H9 (cell line): Measurements from ENCODE around the gene SUPT5H. TPM values are rescaled to one million over a fixed set of nuclear protein-coding genes. Genes with fewer than 3 reads are reported as not detected.

Experiments
- DNase-seq: peaks from one replicate; pipeline ENCODE4 v3.0.0-alpha.2; 2017
- H2AFZ ChIP-seq: one replicate; pipeline ENCODE4 v1.6.1; 2013; ENCODE audit warnings: mild to moderate bottlenecking, low read length, control low read depth, moderate library complexity
- H2AK5ac ChIP-seq: 2 replicates; pipeline ENCODE4 v1.6.1; 2013; ENCODE audit warnings: low read length, control low read depth, mixed read lengths; ENCODE audit not compliant: insufficient read length
- H2BK120ac ChIP-seq: one replicate; pipeline ENCODE4 v1.6.1; 2013; ENCODE audit warnings: low read depth, mild to moderate bottlenecking, low read length, control low read depth, inconsistent platforms; ENCODE audit not compliant: poor library complexity, severe bottlenecking
- H2BK12ac ChIP-seq: 2 replicates; pipeline ENCODE4 v1.6.1; 2013; ENCODE audit warnings: low read length, control low read depth, mixed read lengths, low read depth; ENCODE audit not compliant: insufficient read length
- H2BK15ac ChIP-seq: 2 replicates; pipeline ENCODE4 v1.6.1; 2013; ENCODE audit warnings: low read depth, low read length, control low read depth
- H2BK20ac ChIP-seq: one replicate; pipeline ENCODE4 v1.6.1; 2013; ENCODE audit warnings: low read depth, mild to moderate bottlenecking, low read length, control low read depth, inconsistent platforms; ENCODE audit not compliant: poor library complexity, severe bottlenecking
- H2BK5ac ChIP-seq: 2 replicates; pipeline ENCODE4 v1.6.1; 2013; ENCODE audit warnings: low read length, control low read depth, mixed read lengths; ENCODE audit not compliant: insufficient read length
- H3K14ac ChIP-seq: 2 replicates; pipeline ENCODE4 v1.6.1; 2013; ENCODE audit warnings: low read length, control low read depth; ENCODE audit not compliant: insufficient read depth
- H3K18ac ChIP-seq: 2 replicates; pipeline ENCODE4 v1.6.1; 2013; ENCODE audit warnings: low read depth, mild to moderate bottlenecking, mixed read lengths, low read length, control low read depth; ENCODE audit not compliant: insufficient read length
- H3K23ac ChIP-seq: 2 replicates; pipeline ENCODE4 v1.6.1; 2013; ENCODE audit warnings: low read length, control low read depth, mixed read lengths, low read depth; ENCODE audit not compliant: insufficient read length
- H3K23me2 ChIP-seq: 2 replicates; pipeline ENCODE4 v1.6.1; 2013; ENCODE audit warnings: low read depth, mild to moderate bottlenecking, mixed read lengths, low read length, control low read depth; ENCODE audit not compliant: insufficient read length, poor library complexity, severe bottlenecking
- H3K27ac ChIP-seq: 2 replicates; pipeline ENCODE4 v1.5.1; 2013; ENCODE audit warnings: low read length, control low read depth, mixed read lengths, low read depth; ENCODE audit not compliant: insufficient read length
- H3K27me3 ChIP-seq: 2 replicates; pipeline ENCODE4 v1.6.1; 2013; ENCODE audit warnings: low read length, control low read depth, inconsistent platforms; ENCODE audit not compliant: insufficient read depth
- H3K4ac ChIP-seq: 2 replicates; pipeline ENCODE4 v1.6.1; 2013; ENCODE audit warnings: low read depth, mild to moderate bottlenecking, control low read depth, inconsistent platforms, low read length, moderate library complexity
- H3K4me1 ChIP-seq: 2 replicates; pipeline ENCODE4 v1.6.1; 2013; ENCODE audit warnings: low read length, control low read depth, inconsistent platforms; ENCODE audit not compliant: insufficient read depth
- H3K4me2 ChIP-seq: 2 replicates; pipeline ENCODE4 v1.6.1; 2013; ENCODE audit warnings: low read length, control low read depth, mixed read lengths; ENCODE audit not compliant: insufficient read length, insufficient read depth
- H3K56ac ChIP-seq: 2 replicates; pipeline ENCODE4 v1.6.1; 2013; ENCODE audit warnings: low read depth, mild to moderate bottlenecking, mixed read lengths, low read length, control low read depth; ENCODE audit not compliant: insufficient read length
- H3K79me1 ChIP-seq: 2 replicates; pipeline ENCODE4 v1.6.1; 2013; ENCODE audit warnings: low read depth, mild to moderate bottlenecking, moderate library complexity, low read length, control low read depth, inconsistent platforms; ENCODE audit not compliant: insufficient read depth, poor library complexity, severe bottlenecking
- H3K79me2 ChIP-seq: 2 replicates; pipeline ENCODE4 v1.6.1; 2013; ENCODE audit warnings: low read length, control low read depth, inconsistent platforms; ENCODE audit not compliant: insufficient read depth
- H3K9ac ChIP-seq: 2 replicates; pipeline ENCODE4 v1.6.1; 2013; ENCODE audit warnings: low read length, control low read depth, mixed read lengths; ENCODE audit not compliant: insufficient read length; ENCODE audit errors: extremely low read depth
- H3K9me3 ChIP-seq: one replicate; pipeline ENCODE4 v1.6.1; 2013; ENCODE audit warnings: low read depth, low read length, inconsistent platforms; ENCODE audit not compliant: control insufficient read depth
- H3T11ph ChIP-seq: one replicate; pipeline ENCODE4 v1.6.1; 2013; ENCODE audit warnings: mild to moderate bottlenecking, low read length, control low read depth, inconsistent platforms
- H4K20me1 ChIP-seq: one replicate; pipeline ENCODE4 v1.6.1; 2013; ENCODE audit not compliant: control insufficient read depth, insufficient read length, insufficient read depth
- H4K5ac ChIP-seq: 2 replicates; pipeline ENCODE4 v1.6.1; 2013; ENCODE audit warnings: low read depth, mild to moderate bottlenecking, mixed read lengths, low read length, control low read depth; ENCODE audit not compliant: insufficient read length
- H4K8ac ChIP-seq: replicated peaks from 2 replicates; pipeline ENCODE4 v1.6.1; 2013; ENCODE audit warnings: low read length, control low read depth, mixed read lengths, low read depth; ENCODE audit not compliant: insufficient read length
- H4K91ac ChIP-seq: 2 replicates; pipeline ENCODE4 v1.6.1; 2013; ENCODE audit warnings: low read depth, mild to moderate bottlenecking, moderate library complexity, mixed read lengths, low read length, control low read depth; ENCODE audit not compliant: insufficient read length
- H3K27ac Mint-ChIP-seq, 3 experiments: 2 replicates in 2 of 3; 3 replicates in 1 of 3; pipeline ENCODE4 v1.8.0; 2020 to 2021; ENCODE audit warnings: mixed read lengths in 3 of 3, mild to moderate bottlenecking in 1 of 3, moderate library complexity in 1 of 3
- H3K27me3 Mint-ChIP-seq: 2 replicates; pipeline ENCODE4 v1.8.0; 2021; ENCODE audit warnings: low read depth, mild to moderate bottlenecking, moderate library complexity, mixed read lengths
- H3K36me3 Mint-ChIP-seq, 3 experiments: 2 replicates in 2 of 3; 3 replicates in 1 of 3; pipeline ENCODE4 v1.8.0; 2020 to 2021; ENCODE audit warnings: low read depth in 3 of 3, mixed read lengths in 3 of 3; ENCODE audit not compliant: insufficient read depth in 1 of 3
- H3K4me1 Mint-ChIP-seq, 2 experiments: 2 replicates each; pipeline ENCODE4 v1.8.0; 2020; ENCODE audit warnings: mixed read lengths in 2 of 2
- H3K4me3 Mint-ChIP-seq, 2 experiments: 2 replicates in 1 of 2; 3 replicates in 1 of 2; pipeline ENCODE4 v1.8.0; 2020 to 2021; ENCODE audit warnings: mild to moderate bottlenecking in 2 of 2, mixed read lengths in 2 of 2, moderate library complexity in 1 of 2
- H3K9me3 Mint-ChIP-seq, 2 experiments: 2 replicates in 1 of 2; 3 replicates in 1 of 2; pipeline ENCODE4 v1.8.0; 2020; ENCODE audit warnings: mild to moderate bottlenecking in 2 of 2, mixed read lengths in 2 of 2, moderate library complexity in 1 of 2
- CTCF ChIP-seq: fragments of 200-600 bp; sonication (generic); conservative IDR thresholded peaks from 3 replicates; pipeline ENCODE4 v1.8.0; 2021; ENCODE audit warnings: antibody characterized with exemption, mild to moderate bottlenecking
- WGBS: extraction: QIAGEN DNeasy Blood & Tissue Kit; methylation state at CpG from one replicate; pipeline ENCODE4 v1.1.7; 2013; ENCODE audit warnings: missing lambda C conversion rate, low lambda C conversion rate, mixed read lengths; ENCODE audit not compliant: insufficient read length; ENCODE audit errors: extremely low coverage; 5-methylcytosine and 5-hydroxymethylcytosine counted together
- total RNA-seq: library from RNA; stranded (reverse); gene quantifications from 2 replicates; pipeline ENCODE4 v1.2.1, GENCODE V29; 2021

Gene SUPT5H
- total RNA-seq, 1 experiment from 2014 or later: 145 TPM

- no peak overlapping the region for H3K9ac ChIP-seq
- H2BK5ac ChIP-seq: no peak overlapping the region
- no peaks in the 10 kb centered on the region for H3K23me2 ChIP-seq
- H2BK15ac ChIP-seq: no peak overlapping the region
- Mint-ChIP-seq H3K4me3 (no peak overlapping the region), H3K27me3 (no peaks in the 10 kb centered on the region), H3K27ac (no peak overlapping the region), H3K9me3 (no peaks in the 10 kb centered on the region), H3K4me1 (peaks cover 0 to 2% of the 10 kb centered on the region in 2 experiments; a peak in 1 of 4 replicates), H3K36me3 (peaks cover 9 to 27% (median 21%) of the 10 kb centered on the region in 3 experiments; a peak in 6 of 7 replicates)
- H2BK20ac ChIP-seq: no peak overlapping the region
- H3K9me3 ChIP-seq: no peaks in the 10 kb centered on the region
- H3K27me3 ChIP-seq: no peaks in the 10 kb centered on the region
- H3K79me1 ChIP-seq: no peaks in the 10 kb centered on the region
- H3K4me2 ChIP-seq: no peak overlapping the region
- DNase-seq: no peak
- H2BK120ac ChIP-seq: no peak overlapping the region
- no peak overlapping the region for H2AFZ ChIP-seq
- no peaks in the 10 kb centered on the region for H3K79me2 ChIP-seq
- H2BK12ac ChIP-seq: no peak overlapping the region
- no peak overlapping the region for H4K8ac ChIP-seq
- H2AK5ac ChIP-seq: no peak overlapping the region
- H3K18ac ChIP-seq: no peak overlapping the region
- no peaks in the 10 kb centered on the region for H4K20me1 ChIP-seq
- no peaks in the 10 kb centered on the region for H3K4me1 ChIP-seq
- H4K5ac ChIP-seq: no peak overlapping the region
- no CpG with 5 or more reads among the region's 8 CpGs for WGBS
- H3T11ph ChIP-seq: no peak overlapping the region
- H3K4ac ChIP-seq: no peak overlapping the region
- no peak overlapping the region for H3K14ac ChIP-seq
- TF ChIP-seq CTCF: no peak
- H3K27ac ChIP-seq: no peak overlapping the region
- no peak overlapping the region for H3K23ac ChIP-seq
- no peak overlapping the region for H3K56ac ChIP-seq
- H4K91ac ChIP-seq: no peak overlapping the region
Measured at GRCh38 chr19:39524495-39524894, 79.1 kb downstream of the SUPT5H start.
